ENCODE data around the gene SPTAN1.

DNA sequence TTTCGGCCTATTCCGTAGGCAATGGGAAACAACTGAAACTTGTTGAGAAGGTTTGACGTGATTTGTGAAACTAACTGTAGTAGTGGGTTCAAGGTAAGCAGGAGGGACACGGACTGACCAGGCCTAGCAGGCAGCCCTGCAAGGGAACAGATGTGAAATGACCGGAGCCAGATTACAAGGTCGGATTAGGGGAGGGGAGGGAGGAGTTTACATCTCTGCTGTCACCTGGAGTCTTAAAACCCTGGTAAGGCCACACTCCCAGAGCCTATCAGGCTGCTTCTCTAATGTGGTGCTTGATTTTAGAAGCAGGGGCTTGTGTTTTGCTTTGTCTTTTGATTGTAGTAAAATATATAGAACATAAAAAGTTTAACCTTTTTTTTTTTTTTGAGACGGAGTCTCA lies 3.5 kb upstream of the SPTAN1 start:
- TF ChIP-seq, protein P1, sequence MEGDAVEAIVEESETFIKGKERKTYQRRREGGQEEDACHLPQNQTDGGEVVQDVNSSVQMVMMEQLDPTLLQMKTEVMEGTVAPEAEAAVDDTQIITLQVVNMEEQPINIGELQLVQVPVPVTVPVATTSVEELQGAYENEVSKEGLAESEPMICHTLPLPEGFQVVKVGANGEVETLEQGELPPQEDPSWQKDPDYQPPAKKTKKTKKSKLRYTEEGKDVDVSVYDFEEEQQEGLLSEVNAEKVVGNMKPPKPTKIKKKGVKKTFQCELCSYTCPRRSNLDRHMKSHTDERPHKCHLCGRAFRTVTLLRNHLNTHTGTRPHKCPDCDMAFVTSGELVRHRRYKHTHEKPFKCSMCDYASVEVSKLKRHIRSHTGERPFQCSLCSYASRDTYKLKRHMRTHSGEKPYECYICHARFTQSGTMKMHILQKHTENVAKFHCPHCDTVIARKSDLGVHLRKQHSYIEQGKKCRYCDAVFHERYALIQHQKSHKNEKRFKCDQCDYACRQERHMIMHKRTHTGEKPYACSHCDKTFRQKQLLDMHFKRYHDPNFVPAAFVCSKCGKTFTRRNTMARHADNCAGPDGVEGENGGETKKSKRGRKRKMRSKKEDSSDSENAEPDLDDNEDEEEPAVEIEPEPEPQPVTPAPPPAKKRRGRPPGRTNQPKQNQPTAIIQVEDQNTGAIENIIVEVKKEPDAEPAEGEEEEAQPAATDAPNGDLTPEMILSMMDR (IDR thresholded peaks at IDR 0.05), result no peak
- TF ChIP-seq POLR2A (IDR thresholded peaks at IDR 0.05), result no peak

Data from right lobe of liver (tissue), 4 donors.